GM18499 (cell line): ENCODE data around the gene SPEN.
"Not testable (repeated sequence)": the region's sequence is repeated elsewhere in the genome, so short reads cannot be mapped to it uniquely, and the experiment has no call there.

ENCODE experiments used
- ATAC-seq: cut with Tn5 transposase; IDR thresholded peaks from one replicate; pipeline ENCODE4 v1.9.1; 2021; ENCODE audit warnings: moderate number of reproducible peaks; ENCODE audit not compliant: insufficient read depth, unreplicated experiment

Gene SPEN

GRCh38 chr1:15847100-15847892 is at the start of gene SPEN:
SPEN (plus strand) TSS chr1:15847707; CDS start chr1:15848068, 361 bp downstream.
- no peak for ATAC-seq

DNA sequence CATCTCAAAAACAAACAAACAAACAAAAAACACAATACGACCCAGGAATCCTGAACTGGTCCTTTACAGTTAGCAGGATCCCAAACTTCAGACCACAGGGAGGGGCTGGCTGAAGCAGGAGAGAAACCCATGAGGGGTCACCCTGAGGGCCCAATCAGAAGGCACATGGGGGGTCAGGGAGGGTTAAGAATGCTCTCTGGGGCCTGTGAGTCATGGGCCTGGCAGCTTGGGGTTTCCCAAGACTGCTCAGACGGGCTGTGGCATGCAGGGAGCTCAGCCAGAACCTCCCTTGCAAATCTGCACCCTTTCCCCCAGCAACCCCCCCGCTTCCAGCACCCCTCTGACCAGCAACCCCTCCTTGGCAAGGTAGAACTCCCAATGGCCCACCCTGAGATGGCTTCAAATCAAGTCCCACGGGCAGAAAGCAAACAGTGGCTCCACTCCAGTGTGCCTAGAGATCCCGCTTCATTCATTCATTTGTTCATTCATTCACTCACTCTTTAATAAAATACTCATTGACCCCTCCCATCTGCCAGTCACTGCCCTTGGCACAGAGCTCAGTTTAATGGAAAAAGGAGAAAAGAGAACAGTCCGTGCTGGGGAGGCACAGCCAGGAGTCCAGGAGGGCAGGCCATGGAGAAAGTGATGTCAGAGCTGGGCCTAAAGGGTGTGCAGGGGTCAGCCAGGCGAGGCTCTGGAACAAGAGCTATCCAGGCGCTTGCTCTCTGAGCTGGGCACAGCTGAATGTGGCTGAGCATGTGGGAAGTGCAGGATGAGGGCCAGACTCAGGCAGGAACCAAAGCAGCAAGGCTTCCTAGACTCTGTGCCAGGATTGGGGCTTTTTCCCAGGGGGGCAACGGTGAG is 48.3 kb upstream of the SPEN start:
- no peak for ATAC-seq

GRCh38 chr1:15799928-15800835 is 47.3 kb upstream of the SPEN start:
- ATAC-seq: no peak

DNA sequence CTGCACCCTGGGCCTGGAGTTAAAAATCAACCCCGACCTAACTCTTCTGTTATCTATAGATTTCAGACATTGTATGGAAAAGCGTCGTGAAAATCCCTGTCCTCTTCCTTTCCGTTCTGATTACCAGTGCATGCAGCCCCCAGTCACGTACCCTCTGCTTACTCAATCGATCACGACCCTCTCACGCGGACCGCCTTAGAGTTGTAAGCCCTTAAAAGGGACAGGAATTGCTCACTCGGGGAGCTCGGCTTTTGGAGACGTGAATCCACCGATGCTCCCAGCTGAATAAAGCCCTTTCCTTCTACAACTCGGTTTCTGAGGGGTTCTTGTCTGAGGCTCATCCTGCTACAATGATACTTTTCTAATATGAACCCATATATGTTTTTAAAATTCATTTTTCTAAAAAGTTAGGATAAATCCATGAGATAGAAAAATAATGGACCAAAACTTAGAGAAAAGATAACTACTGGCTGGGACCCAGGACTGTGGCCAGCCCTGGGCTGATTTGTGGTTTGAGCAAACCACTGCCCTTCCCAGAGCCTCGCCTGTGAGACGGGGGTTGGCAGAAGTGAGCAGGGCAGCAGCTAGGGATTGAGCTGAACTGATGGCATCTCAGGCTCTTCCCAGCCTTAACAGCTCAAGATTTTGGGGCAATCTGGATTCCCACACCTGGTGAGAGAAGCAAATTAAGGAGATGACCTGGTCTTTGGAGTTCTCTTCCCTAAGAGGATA is 45.1 kb upstream of the SPEN start:
- no peak for ATAC-seq

- no peak for ATAC-seq
These were observed 44.1 kb upstream of the SPEN start for GRCh38 chr1:15803380-15803779.

- ATAC-seq: no peak
These were observed 43.4 kb upstream of the SPEN start for GRCh38 chr1:15804060-15804459.

DNA sequence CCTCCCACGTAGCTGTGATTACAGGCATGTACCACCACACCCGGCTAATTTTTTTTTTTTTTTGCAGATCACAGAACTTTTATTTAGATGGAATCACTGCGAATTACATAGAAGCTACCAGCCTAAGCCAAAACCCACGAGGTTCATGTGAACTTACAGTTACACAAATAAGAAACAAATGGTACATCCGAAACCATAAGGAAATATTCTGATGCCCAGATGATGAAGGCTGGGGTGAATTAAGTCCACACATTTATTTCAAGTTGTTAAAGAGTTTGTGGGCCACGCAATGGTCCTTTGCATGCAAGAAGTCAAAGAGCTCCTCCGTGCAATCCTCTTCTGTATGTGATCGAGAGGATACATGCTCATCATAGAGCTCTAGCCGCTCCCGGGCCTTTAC is 40.4 kb upstream of the SPEN start:
- ATAC-seq: no peak

- not testable (repeated sequence) for ATAC-seq
These were observed 40.0 kb upstream of the SPEN start, which contains the start of gene UQCRHL for GRCh38 chr1:15807549-15807948. UQCRHL (minus strand) TSS chr1:15807649; CDS start chr1:15807649, 0 bp downstream.

DNA sequence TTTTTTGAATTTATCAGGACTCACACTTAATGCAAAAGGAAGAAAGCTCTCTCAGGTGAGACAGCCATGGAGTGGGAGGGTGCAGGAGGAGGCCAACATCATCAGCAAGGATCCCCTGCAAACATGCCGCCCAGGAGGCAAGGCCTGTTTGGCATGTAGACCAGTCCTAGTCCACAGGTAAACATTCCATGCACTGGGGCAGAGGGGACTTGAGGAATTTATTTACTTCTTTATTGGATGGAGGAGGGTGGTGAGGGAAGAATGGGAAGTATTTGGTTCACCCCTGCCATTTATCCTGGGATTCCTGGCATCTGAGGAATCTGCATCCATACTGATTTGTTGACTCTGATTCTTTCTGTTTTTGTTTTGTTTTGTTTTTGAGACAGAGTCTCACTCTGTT is 38.6 kb upstream of the SPEN start:
- no peak for ATAC-seq

DNA sequence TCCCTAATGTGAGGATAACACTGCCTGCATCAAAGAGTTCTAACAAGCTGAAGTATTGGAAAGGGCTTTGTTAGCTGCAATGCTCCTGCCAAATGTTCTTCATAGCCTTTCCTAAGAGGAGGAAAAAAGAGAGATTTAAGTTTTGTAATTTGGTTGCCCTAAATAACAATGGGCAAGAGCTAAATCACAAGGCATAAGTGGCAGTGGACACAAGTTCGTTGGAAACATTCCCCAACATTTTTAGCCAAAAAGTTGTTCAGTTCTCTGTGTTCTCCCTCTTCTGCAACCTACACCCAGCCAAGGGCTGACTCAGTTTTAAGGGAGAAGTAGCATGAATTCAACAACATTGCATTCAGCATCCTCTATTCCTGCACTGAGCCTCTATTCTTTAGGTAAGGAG is 37.4 kb upstream of the SPEN start:
- no peak for ATAC-seq

DNA sequence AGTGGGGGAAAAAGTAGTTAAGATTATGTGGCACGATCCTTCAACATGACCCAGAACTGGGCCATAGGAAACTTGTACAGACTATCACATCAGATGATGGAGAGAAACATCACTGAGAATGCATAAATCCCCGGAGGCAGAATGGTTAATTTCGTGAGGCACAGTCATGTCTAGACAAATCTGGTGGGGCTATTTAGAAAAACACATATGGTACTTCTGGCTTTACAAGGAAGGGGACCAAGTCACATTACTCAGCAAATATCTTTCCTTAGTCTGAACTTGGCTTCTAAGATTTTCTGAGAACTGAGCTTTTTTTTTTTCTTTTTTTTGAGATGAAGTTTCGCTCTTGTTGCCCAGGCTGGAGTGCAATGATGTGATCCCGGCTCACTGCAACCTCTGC is 30.8 kb upstream of the SPEN start:
- ATAC-seq: no peak

DNA sequence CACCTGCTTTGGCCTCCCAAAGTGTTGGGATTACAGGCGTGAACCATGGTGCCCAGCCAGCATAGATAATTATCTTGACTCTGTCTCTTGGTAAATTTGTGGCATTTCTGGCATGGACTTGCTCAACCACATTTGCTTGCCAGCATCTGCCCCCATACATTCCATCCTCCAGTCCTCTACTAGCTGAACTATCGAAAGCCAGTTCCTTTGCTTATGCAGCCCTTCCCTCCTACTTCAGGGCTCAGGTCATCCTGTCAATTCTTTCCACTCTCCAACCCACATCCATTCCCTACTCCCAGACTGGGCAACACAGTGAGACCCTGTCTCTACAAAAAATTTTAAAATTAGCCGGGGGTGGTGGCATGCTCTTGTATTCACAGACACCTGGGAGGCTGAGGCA is 27.0 kb upstream of the SPEN start:
- ATAC-seq: no peak

- no peak for ATAC-seq
These were observed 21.7 kb upstream of the SPEN start for GRCh38 chr1:15825800-15826199.

DNA sequence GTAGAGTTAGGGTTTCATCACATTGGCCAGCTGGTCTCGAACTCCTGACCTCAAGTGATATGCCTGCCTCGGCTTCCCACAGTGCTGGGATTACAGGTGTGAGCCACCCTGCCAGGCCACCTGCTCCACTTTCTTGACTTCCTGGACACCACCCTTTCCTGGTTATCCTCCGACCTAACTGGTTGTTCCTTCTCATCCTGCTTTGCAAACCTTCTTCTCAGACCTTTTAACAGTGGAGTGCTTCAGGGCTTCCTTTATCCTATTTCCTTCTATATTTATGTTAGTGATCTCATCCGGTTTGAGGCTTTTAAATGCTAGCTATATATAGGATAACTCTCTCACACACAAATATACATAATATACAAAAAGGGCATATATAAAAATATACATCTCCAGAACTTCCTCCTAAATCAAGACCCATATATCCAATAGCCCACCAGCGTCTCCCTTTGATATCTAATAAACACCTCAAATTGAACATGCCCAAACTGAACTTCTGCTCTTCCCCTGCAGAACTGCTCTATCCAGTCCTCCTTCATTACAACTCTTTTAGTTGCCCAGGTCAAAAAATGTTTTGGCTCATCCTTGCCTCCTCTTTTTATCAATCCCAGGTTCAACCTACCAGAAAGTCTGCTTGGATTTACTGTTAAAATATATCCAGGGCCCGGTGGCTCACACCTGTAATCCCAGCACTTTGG is 20.5 kb upstream of the SPEN start:
- ATAC-seq: no peak

- not testable (repeated sequence) for ATAC-seq
These were observed 19.9 kb upstream of the SPEN start for GRCh38 chr1:15827567-15827966.

DNA sequence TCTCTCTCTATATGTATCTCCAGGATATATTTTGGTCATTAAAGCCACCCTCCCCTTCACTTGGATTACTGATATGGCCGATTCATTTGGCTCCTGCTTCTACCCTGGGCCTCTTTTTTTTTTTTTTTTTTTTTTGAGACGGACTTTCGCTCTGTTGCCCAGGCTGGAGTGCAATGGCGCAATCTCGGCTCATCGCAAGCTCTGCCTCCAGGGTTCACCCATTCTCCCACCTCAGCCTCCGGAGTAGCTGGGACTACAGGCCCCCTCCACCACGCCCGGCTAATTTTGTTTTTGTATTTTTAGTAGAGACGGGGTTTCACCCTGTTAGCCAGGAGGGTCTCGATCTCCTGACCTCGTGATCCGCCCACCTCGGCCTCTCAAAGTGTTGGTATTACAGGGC is 18.6 kb upstream of the SPEN start:
- not testable (repeated sequence) for ATAC-seq

DNA sequence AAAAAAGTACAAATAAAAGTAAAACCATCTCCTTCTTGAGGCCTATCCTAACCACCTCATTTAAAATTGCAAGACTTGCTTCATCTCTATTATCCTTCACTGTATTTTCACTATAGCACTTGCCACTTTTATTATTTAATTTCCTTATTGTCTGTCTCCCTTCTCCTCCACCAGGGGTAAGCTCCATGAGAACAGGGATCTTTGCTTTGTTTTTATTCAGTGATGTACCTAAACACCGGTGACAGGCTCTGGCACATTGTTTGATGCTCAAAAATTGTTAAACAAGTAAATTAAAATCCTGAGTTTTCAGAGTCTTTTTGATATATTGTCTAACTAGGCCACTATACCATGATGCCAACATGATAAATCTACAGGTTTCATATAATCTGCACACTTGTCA is 17.2 kb upstream of the SPEN start:
- ATAC-seq: no peak

DNA sequence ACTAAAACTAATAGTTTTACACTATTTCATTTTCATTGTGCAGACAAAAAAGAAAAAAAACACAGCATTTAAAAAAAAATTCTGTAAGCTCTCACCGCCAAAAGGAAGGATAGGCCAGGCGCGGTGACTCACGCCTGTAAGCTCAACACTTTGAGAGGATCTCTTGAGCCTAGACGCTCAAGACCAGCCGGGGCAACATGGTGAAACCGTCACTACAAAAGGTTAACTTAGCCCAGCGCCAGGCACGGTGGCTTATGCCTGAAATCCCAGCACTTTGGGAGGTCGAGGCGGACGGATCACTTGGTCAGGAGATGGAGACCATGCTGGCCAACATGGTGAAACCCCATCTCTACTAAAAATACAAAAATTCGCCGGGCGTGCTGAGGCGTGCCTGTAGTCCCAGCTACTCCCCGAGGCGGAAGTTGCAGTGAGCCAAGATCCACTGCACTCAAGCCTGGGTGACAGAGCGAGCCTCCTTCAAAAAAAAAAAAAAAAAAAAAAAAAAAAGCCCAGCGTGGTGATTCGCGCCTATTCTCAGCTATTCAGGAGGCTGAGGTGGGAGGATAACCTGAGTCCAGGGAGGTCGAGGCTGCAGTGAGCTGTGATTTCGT is 14.3 kb upstream of the SPEN start:
- ATAC-seq: no peak
